Progenitor cell of endocrine pancreas (in vitro differentiated cells): Measurements from ENCODE around the gene GRHL1. TPM values are rescaled to one million over a fixed set of nuclear protein-coding genes. Genes with fewer than 3 reads are reported as not detected.
A peak's percentile ranks its signal among the peaks of the same experiment; 100 is the strongest.

Experiments
- DNase-seq: peaks from one replicate; pipeline ENCODE4 v3.0.0; 2021; ENCODE audit warnings: low spot score; ENCODE audit not compliant: unreplicated experiment
- H3K27ac Mint-ChIP-seq: 2 replicates; pipeline ENCODE4 v1.8.0; 2021; ENCODE audit warnings: mild to moderate bottlenecking, moderate library complexity, mixed read lengths
- H3K27me3 Mint-ChIP-seq: 2 replicates; pipeline ENCODE4 v1.8.0; 2021; ENCODE audit warnings: mixed read lengths
- H3K36me3 Mint-ChIP-seq: 2 replicates; pipeline ENCODE4 v1.8.0; 2022; ENCODE audit warnings: mixed read lengths; ENCODE audit not compliant: insufficient read depth
- H3K4me1 Mint-ChIP-seq: 2 replicates; pipeline ENCODE4 v1.8.0; 2021; ENCODE audit warnings: low read depth, mixed read lengths
- H3K4me3 Mint-ChIP-seq: 2 replicates; pipeline ENCODE4 v1.8.0; 2021; ENCODE audit warnings: low read depth, mild to moderate bottlenecking, moderate library complexity, mixed read lengths
- H3K9me3 Mint-ChIP-seq: 2 replicates; pipeline ENCODE4 v1.8.0; 2021; ENCODE audit warnings: low read depth, mixed read lengths
- total RNA-seq: library from RNA; stranded (reverse); gene quantifications from 2 replicates; pipeline ENCODE4 v1.2.1, GENCODE V29; 2021
- TF ChIP-seq, protein P1 (sequence below): fragments of 200-600 bp; sonication (generic); IDR thresholded peaks from one replicate; pipeline ENCODE4 v1.5.0; 2021; ENCODE audit warnings: antibody characterized with exemption, mild to moderate bottlenecking; ENCODE audit not compliant: unreplicated experiment

The GRHL1 gene
- total RNA-seq, 1 donor from 2014 or later = 13.4 TPM

DNA sequence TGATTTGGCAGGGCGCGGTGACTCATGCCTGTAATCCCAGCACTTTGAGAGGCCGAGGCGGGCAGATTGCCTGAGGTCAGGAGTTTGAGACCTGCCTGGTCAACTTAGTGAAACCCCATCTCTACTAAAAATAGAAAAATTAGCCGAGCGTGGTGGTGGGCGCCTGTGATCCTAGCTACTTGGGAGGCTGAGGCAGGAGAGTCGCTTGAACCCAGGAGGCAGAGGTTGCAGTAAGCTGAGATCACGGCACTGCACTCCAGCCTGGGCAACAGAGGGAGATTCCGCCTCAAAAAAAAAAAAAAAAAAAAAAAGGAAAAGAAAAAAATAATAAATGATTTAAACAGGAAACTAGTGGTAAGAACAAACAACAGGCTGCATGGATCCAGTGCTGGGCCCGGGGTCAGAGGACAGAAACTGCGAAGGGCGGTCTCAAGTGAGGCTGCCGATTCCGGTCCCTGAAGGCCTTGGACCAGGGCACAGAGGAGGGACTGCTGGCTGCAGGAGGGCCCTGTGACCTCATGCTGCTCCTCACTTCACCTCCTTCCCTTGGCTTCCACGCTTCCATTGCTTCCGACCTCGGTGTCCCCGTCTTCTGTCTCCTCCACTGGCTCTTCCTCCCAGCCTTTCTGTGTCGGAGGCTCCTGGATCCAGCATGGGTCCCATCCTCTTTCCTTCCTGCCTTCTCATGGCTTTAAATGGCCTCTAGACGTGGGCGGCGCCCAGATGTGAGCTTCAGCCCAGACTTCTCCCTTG, 2.1 kb upstream of the GRHL1 start:
- TF ChIP-seq, protein P1, sequence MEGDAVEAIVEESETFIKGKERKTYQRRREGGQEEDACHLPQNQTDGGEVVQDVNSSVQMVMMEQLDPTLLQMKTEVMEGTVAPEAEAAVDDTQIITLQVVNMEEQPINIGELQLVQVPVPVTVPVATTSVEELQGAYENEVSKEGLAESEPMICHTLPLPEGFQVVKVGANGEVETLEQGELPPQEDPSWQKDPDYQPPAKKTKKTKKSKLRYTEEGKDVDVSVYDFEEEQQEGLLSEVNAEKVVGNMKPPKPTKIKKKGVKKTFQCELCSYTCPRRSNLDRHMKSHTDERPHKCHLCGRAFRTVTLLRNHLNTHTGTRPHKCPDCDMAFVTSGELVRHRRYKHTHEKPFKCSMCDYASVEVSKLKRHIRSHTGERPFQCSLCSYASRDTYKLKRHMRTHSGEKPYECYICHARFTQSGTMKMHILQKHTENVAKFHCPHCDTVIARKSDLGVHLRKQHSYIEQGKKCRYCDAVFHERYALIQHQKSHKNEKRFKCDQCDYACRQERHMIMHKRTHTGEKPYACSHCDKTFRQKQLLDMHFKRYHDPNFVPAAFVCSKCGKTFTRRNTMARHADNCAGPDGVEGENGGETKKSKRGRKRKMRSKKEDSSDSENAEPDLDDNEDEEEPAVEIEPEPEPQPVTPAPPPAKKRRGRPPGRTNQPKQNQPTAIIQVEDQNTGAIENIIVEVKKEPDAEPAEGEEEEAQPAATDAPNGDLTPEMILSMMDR = no peak

DNA sequence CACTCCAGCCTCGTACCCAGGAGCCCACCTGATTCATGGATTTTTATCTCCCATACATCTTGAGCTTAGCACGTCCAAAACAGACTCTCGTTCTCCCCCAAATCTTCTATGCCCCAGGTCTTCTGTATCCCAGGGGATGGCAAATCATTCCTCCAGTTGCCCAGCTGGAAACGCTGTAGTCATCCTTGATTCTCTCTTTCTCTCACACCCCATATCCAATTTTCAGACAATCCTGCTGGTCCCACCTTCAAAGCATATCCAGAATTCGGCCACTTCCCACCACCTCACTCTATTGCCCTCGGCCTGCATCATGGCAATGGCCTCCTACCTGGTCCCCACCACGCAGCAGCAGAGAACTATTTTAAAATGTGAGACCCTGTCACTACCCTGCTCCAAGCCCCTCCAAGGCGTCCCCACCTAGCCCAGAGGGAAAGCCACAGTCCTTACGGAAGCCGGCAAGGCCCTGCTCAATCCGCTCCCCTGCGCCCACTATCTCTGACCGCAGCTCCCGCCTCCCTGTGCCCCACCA, 1.4 kb upstream of the GRHL1 start:
- peaks cover 41% of the 10 kb centered on the region for H3K27me3 Mint-ChIP-seq
- TF ChIP-seq, protein P1 = no peak
- no peaks in the 10 kb centered on the region for H3K36me3 Mint-ChIP-seq
- H3K4me3 Mint-ChIP-seq = peak overlapping the region; percentile 70
- H3K4me1 Mint-ChIP-seq = peaks cover 28% of the 10 kb centered on the region
- H3K9me3 Mint-ChIP-seq = no peaks in the 10 kb centered on the region
- no peak for DNase-seq
- no peak overlapping the region for H3K27ac Mint-ChIP-seq

More for the DNA sequence above, 2.1 kb upstream of the GRHL1 start:
- Mint-ChIP-seq H3K9me3 (no peaks in the 10 kb centered on the region), H3K27me3 (peaks cover 43% of the 10 kb centered on the region), H3K4me1 (peaks cover 26% of the 10 kb centered on the region), H3K4me3 (peak overlapping the region; percentile 70), H3K27ac (no peak overlapping the region), H3K36me3 (no peaks in the 10 kb centered on the region)
- no peak for DNase-seq

DNA sequence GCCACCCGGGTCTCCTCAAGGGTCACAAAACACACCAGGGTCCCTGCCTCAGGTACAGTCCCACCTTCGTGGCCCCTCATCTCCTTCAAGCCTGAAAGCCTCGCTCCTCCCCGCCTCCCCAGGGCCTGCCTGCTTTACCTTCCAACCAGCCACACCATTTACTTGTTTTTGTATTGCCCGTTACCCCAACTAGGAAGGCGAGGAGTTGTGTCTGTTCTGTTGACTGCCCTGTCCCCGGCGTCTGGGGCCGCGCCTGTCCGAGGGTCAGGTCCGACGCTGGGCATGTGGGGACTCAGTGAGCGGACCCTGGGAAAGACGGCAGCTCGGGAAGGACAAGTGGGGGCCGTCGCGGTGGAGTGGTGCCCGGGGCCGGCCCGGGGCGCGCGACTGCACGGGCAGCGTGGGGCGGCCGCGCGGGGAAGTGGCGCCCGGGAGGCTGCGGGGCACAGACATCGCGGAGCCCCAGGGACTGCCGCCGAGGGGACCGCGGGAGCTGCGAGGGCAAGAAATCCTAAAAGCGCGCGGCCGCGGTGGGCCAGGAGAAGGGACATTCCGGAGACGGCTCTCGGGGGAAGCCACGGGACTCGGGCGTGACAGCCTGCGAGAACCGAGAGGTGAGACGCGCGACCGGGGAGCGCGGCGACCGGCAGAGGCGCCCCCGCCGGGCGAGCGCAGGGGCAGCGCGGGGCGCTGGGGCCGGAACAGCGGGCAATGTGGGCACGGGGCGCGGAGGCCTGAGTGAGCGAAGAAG, 797 bp upstream of the GRHL1 start:
- H3K4me1 Mint-ChIP-seq = peaks cover 25% of the 10 kb centered on the region
- no peak overlapping the region for H3K27ac Mint-ChIP-seq
- H3K27me3 Mint-ChIP-seq = peaks cover 39% of the 10 kb centered on the region
- peak overlapping the region; percentile 70 for H3K4me3 Mint-ChIP-seq
- TF ChIP-seq, protein P1 = peak; percentile 29
- H3K9me3 Mint-ChIP-seq = no peaks in the 10 kb centered on the region
- peaks cover under 1% of the 10 kb centered on the region for H3K36me3 Mint-ChIP-seq
- peak; percentile 43 for DNase-seq

DNA sequence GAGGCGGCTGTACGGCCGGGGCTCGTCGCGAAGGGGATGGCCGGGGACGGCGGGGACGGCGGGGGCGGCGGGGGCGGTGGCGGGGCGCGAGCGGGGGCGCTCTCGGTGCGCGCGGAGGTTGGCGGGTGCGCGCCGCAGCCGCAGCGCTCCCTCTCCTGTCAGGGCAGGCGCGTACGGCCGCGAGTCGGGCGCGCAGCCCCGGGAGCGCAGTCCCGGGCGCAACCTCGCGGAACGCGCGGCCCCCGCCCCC, 296 bp upstream of the GRHL1 start:
- H3K27me3 Mint-ChIP-seq = peaks cover 36% of the 10 kb centered on the region
- no peaks in the 10 kb centered on the region for H3K9me3 Mint-ChIP-seq
- TF ChIP-seq, protein P1 = no peak
- H3K36me3 Mint-ChIP-seq = peaks cover 1% of the 10 kb centered on the region
- H3K4me1 Mint-ChIP-seq = peaks cover 25% of the 10 kb centered on the region
- peak overlapping the region; percentile 70 for H3K4me3 Mint-ChIP-seq
- H3K27ac Mint-ChIP-seq = no peak overlapping the region
- no peak for DNase-seq

DNA sequence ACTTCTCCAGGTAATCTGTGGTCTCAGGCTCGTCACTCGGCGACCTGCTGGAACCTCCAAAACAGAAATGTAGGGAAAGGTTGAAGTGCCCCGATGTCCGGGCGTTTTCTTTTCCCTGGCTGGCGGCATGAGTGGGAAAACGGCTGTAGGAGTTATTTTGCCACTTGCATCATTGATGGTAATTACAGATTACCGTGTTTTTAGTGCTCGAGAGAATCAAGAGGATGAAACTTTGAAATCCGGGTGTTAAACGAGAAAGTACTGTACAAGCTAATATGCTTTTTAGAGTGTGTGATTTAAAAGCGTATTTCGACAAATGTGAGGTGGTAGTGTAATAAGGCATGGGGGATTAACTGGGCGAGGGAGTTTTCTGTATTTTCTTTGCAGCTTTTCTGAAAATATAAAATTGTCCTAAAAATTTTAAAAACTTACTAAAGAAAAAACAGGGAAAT, 819 bp downstream of the GRHL1 start:
- Mint-ChIP-seq H3K27me3 (peaks cover 36% of the 10 kb centered on the region), H3K9me3 (no peaks in the 10 kb centered on the region), H3K36me3 (peaks cover 1% of the 10 kb centered on the region), H3K4me3 (peak overlapping the region; percentile 85), H3K27ac (peak overlapping the region; percentile 90), H3K4me1 (peaks cover 25% of the 10 kb centered on the region)
- no peak for DNase-seq
- TF ChIP-seq, protein P1 = no peak
